Activated T-helper 9 cell treated with anti-CD3 and anti-CD28 coated beads, Interleukin-2, amount 50 U/mL, for 16 hours (primary cell): ENCODE measurements around the gene PEA15.
A peak's percentile ranks its signal among the peaks of the same experiment; 100 is the strongest.

ENCODE experiments used
- DNase-seq: peaks from one replicate; pipeline ENCODE4 v3.0.0-alpha.2; 2020; ENCODE audit warnings: low read depth

The PEA15 gene

DNA sequence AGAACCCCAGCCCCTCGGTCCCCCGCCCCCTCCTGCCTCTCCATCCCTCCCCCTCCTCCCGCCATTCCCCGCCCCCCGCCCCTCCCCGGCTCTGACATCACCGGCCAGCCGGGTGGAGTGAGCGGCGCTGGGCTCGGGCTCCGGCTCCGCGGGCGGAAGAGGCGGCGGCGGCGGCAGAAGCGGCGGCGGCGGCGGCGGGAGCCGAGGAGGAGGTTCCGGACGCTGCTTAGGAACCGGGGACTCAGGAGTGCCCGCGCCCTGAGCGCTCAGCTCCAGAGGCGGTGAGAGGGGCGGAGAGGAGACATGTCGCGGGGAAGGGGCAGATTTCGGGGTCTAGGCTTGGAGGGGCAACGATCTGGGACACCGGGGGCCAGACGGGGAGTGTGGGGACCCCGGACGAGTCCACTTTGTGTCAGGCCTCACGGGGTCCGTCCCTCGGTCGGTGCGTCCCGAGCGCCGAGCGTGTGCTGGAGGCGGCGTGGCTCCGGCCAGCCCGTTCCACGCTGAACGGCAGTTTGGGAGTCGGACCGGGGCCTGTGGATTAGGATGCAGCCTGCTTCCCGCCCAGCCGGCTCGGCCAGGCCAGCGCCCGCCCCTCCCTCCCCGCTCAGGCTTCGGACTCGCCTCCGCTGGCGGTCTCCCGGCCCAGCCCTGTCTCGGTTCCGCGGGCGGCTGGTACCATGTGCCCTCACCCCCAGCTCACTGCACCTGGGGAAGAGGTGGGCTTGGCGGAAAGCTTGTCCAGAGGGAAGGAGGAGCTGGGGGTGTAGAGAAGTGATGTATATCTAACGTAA is at the start of gene PEA15:
PEA15 (plus strand) TSS at position 143 of the 794 bp plus-strand sequence. CDS start 6,161 bp downstream, outside the sequence.
- peak; percentile 61 for DNase-seq

GRCh38 chr1:160156361-160156760 is 48.8 kb upstream of the PEA15 start:
- no peak for DNase-seq

- DNase-seq: no peak
Measured at GRCh38 chr1:160157174-160157573, 48.0 kb upstream of the PEA15 start.

GRCh38 chr1:160158031-160158430 is 47.2 kb upstream of the PEA15 start:
- DNase-seq: no peak

DNA sequence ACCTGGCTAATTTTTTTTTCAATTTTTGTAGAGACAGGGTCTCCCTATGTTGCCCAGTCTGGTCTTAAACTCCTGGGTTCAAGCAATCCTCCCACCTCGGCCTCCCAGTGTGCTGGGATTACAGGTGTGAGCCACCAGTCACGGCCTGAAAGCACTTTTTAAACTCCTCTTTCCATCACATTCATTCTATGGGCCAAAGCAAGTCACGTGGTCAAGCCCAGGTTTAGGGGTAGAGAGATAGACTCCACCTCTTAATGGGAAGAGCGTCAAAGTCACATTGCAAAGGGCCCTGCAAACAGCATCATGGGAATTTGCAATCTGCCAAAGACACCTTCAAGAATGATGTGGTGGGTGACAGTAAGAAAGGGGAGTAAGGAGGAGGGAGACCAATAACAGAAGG is 46.6 kb upstream of the PEA15 start:
- no peak for DNase-seq

DNA sequence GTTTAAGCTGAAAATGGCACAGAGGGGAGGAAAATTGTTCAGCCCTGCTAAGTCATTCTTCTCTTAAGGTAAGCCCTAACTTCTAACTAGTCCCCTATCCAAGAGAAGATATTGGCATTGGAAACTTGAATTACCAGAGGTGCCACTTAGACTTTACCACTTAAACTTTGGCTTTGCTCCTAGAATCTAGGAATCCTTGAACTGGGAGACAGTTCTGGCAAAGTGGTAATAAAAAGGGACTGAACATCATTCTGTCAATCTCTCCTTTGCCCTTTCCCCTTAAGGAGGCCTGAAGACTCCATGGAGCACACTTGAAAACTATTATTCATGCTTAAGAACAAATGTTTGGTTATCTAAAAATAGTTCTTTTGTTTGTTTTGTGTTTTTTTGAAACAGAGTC is 45.3 kb upstream of the PEA15 start:
- no peak for DNase-seq

- no peak for DNase-seq
Measured at GRCh38 chr1:160161965-160162705, 43.0 kb upstream of the PEA15 start.

DNA sequence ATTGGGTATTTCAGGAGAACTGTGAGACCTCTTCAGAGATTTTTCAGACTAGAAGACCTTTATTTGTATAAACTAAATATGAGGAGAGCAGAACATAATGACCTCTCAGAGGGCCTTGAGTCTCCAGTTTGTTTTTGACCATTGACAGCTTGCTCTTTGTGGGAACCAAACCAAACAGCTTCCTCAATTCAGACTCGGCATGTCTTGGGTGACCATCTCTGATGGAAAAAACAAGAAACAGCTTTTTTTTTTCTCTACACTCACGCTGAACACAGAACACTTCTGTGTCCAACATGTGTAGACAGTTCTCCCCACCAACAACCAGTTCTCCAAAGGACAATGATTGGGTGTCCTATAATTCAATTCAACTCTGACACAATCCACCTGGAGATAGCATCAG is 42.3 kb upstream of the PEA15 start:
- DNase-seq: no peak

DNA sequence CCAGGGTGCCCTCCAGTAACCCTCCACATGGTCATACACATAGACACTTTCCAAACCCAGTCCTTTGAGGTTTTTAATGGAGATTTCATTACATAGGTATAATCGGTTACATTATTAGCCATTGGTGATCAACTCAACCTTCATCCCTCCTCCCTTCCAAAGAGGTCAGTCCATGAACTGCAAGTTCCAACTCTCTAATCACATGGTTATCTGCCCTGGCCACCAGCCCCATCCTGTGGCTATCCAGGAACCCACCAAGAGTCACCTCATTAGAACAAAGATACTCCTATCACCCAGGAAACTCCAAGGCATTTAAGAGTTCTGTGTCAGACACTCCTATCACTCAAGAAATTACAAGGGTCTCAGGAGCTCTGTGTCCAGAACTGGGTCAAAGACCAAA is 41.6 kb upstream of the PEA15 start:
- DNase-seq: no peak

DNA sequence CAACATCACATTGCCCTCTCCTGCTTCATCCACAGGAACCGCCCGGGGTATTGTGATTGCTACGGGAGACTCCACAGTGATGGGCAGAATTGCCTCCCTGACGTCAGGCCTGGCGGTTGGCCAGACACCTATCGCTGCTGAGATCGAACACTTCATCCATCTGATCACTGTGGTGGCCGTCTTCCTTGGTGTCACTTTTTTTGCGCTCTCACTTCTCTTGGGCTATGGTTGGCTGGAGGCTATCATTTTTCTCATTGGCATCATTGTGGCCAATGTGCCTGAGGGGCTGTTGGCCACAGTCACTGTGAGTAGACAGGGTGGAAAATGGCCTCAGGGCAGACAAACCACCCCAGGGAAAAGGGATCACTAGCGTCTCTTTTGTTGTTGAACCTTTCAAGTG is 41.1 kb upstream of the PEA15 start:
- DNase-seq: no peak

GRCh38 chr1:160166166-160166868 is 38.9 kb upstream of the PEA15 start:
- DNase-seq: no peak

DNA sequence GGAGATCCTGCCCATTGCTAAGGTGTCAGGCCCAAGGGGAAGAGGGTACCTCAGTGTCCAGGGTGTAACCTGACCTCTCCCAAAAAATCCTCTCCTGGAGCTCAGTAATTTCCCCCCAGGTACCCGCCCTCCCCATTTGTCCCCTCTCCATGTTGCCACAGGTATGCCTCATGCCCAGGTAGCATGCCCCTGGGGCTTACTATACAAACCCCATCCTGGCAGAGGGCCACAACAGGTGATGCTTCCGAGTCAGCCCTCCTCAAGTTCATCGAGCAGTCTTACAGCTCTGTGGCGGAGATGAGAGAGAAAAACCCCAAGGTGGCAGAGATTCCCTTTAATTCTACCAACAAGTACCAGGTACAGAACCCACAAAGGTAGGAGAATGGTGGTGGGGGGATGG is 38.1 kb upstream of the PEA15 start:
- DNase-seq: no peak

DNA sequence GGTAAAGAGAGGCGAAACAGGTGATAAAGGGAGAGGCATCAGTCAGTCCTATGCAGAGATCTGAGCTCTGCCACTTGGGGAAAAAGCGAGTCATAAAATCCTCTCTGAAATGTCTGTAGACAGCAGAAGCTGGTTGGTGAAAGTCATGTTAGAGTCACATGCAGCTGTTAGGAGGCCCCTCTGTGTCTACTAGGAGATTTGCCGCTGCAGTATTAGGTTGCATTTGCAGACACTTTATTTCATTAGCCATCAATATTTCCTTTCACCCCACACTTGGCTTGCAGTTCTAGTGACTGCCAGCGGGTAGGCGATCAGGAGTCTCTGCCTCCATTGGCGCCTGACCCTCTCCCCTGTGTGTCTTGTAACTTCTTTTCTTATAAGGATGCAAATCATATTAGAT is 37.6 kb upstream of the PEA15 start:
- DNase-seq: no peak

- DNase-seq: no peak
Measured at GRCh38 chr1:160168016-160168415, 37.2 kb upstream of the PEA15 start.

DNA sequence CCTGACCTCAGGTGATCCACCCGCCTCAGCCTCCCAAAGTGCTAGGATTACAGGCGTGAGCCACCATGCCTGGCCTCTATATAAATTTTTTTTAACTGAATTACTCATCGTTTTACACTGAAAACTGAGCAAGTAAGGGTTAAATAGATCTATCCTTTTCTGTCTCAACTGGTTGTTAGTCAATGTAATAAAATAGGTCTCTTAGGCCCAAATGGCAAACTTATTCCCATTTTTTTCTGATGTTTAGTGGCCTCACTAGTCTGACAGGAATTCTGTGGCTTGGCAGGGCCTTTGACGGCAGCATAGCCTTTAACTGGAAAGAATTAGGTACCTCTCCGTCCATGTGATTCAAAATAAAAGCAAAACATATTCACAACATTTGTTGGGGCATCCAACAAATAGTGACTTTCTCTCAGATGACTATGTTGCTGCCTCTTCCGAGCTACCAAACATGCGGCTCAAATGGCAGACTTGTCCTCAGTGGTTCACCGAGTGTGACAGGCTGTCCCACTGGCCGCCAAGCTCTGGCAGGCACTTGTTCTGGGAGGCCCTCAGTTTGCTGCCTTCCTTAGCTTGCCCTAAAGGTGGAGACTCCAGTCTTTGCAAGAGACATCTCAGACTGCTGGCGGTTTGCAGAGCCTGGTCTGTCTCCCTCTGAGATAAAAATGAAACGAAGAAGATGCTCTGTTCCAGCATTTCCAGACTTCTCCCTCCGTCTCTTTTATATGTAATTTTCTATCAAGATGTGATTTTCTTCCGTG is 36.4 kb upstream of the PEA15 start:
- no peak for DNase-seq

- DNase-seq: no peak
Measured at GRCh38 chr1:160169553-160170399, 35.4 kb upstream of the PEA15 start.

- no peak for DNase-seq
Measured at GRCh38 chr1:160171354-160171753, 33.8 kb upstream of the PEA15 start.

GRCh38 chr1:160171980-160172379 is 33.2 kb upstream of the PEA15 start:
- DNase-seq: no peak

DNA sequence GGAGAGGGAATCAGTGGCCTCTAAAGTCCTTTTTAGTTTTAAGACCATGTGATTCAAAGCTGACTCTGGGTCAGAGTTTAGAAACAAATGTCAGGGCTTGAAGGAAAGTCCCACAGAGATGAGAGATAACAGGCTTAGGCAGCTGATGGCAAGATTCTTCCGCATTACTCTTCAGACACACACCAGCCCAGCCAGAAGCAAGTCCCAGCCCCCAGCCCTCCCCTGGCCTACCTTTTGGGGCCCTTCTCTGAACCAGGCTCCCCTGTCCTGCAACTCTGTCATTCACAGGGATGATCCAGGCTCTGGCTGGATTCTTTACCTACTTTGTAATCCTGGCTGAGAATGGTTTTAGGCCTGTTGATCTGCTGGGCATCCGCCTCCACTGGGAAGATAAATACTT is 28.0 kb upstream of the PEA15 start:
- DNase-seq: no peak

DNA sequence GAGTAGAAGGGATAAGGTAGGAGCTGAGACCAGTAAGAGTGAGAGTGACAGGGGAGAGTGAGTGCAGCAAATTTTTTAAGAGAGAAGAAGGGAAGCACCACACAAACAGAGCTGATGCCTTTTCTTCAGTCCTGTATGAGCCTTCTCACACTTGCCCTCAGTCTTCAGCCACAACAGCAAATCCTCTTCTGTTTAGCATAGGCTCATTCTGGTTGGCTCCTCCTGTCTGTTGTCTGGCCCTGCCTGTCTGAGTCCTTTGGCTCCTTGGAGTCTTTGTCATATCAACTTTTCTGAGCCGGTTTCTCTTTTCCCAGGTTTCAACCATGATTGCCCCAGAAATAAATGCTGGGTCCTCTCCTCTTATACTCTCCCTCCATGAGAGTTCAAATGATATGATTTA is 27.5 kb upstream of the PEA15 start:
- DNase-seq: no peak

GRCh38 chr1:160178731-160179130 is 26.5 kb upstream of the PEA15 start:
- DNase-seq: no peak
